SK-N-SH (cell line): ENCODE measurements around the gene PSMF1. TPM values are rescaled to one million over a fixed set of nuclear protein-coding genes. Genes with fewer than 3 reads are reported as not detected.

Source experiments
- CTCF ChIA-PET: fragments of 300-600, 350-600 bp; formaldehyde crosslinking; extraction: SDS; loops from one replicate; lab custom pipeline; 2021; lab: Yijun Ruan, JAX
- POLR2A ChIA-PET: fragments of 350-600 bp; sonication (Branson Sonifier 250); formaldehyde crosslinking; extraction: SDS; loops from one replicate; lab custom pipeline; 2020; ENCODE audit warnings: antibody characterized with exemption, inconsistent platforms; lab: Yijun Ruan, JAX
- DNase-seq: peaks from one replicate; pipeline ENCODE4 v3.0.0; 2012
- H2AFZ ChIP-seq: fragments of 200-600 bp; sonication (generic); 2 replicates; pipeline ENCODE4 v1.8.1; 2016; ENCODE audit warnings: antibody characterized with exemption, mild to moderate bottlenecking, low read depth
- H3F3A ChIP-seq: fragments of 200-600 bp; sonication (generic); replicated peaks from 2 replicates; pipeline ENCODE3; 2016; ENCODE audit warnings: antibody characterized with exemption, mild to moderate bottlenecking; ENCODE audit not compliant: insufficient read depth
- H3K27ac ChIP-seq, 2 experiments: fragments of 200-500 bp in 1 of 2; fragments of 200-600 bp in 1 of 2; sonication (Bioruptor generic) in 1 of 2; sonication (generic), shearing (Covaris generic) in 1 of 2; 2 replicates each; pipeline versions ENCODE4 v1.5.1 to v1.6.1; 2014 to 2016; ENCODE audit warnings: low read depth in 2 of 2, inconsistent platforms in 1 of 2, low read length in 1 of 2, mild to moderate bottlenecking in 1 of 2, mixed read lengths in 1 of 2
- H3K27me3 ChIP-seq: fragments of 200-600 bp; sonication (generic), shearing (Covaris generic); 2 replicates; pipeline ENCODE4 v1.6.1; 2016; ENCODE audit warnings: mixed run types; ENCODE audit not compliant: insufficient read depth
- H3K36me3 ChIP-seq, 2 experiments: fragments of 200-500 bp in 1 of 2; fragments of 200-600 bp in 1 of 2; sonication (Bioruptor generic) in 1 of 2; sonication (generic) in 1 of 2; replicated peaks in 1 of 2; 2 replicates each; pipeline versions ENCODE3 to v1.5.1; 2014 to 2016; ENCODE audit warnings: low read length in 1 of 2, mild to moderate bottlenecking in 1 of 2; ENCODE audit not compliant: insufficient read depth in 2 of 2, control insufficient read depth in 1 of 2
- H3K4me1 ChIP-seq, 2 experiments: fragments of 200-500 bp in 1 of 2; fragments of 200-600 bp in 1 of 2; sonication (Bioruptor generic) in 1 of 2; sonication (generic), shearing (Covaris generic) in 1 of 2; 2 replicates each; pipeline versions ENCODE4 v1.5.1 to v1.6.1; 2014 to 2016; ENCODE audit warnings: low read depth in 1 of 2, low read length in 1 of 2, mixed run types in 1 of 2; ENCODE audit not compliant: insufficient read depth in 2 of 2, control insufficient read depth in 1 of 2
- H3K4me2 ChIP-seq: fragments of 200-600 bp; sonication (generic), shearing (Covaris generic); 2 replicates; pipeline ENCODE4 v1.6.1; 2017; ENCODE audit warnings: mixed run types
- H3K4me3 ChIP-seq, 2 experiments: fragments of 200-500 bp in 1 of 2; fragments of 200-600 bp in 1 of 2; sonication (Bioruptor generic) in 1 of 2; sonication (generic), shearing (Covaris generic) in 1 of 2; 2 replicates each; pipeline versions ENCODE4 v1.5.1 to v1.8.1; 2014 to 2016; ENCODE audit warnings: low read depth in 2 of 2, inconsistent platforms in 1 of 2, low read length in 1 of 2, mild to moderate bottlenecking in 1 of 2, mixed read lengths in 1 of 2, moderate library complexity in 1 of 2
- H3K79me2 ChIP-seq: fragments of 200-600 bp; sonication (generic); 2 replicates; pipeline ENCODE4 v1.8.1; 2017; ENCODE audit warnings: mild to moderate bottlenecking; ENCODE audit not compliant: insufficient read depth
- H3K9ac ChIP-seq: fragments of 200-600 bp; sonication (generic); 2 replicates; pipeline ENCODE4 v1.6.1; 2017; ENCODE audit warnings: mixed run types
- H3K9me2 ChIP-seq: fragments of 200-600 bp; sonication (generic); 2 replicates; pipeline ENCODE4 v1.6.1; 2017; ENCODE audit warnings: mixed run types
- H3K9me3 ChIP-seq: fragments of 200-600 bp; sonication (generic); 2 replicates; pipeline ENCODE4 v1.6.1; 2017; ENCODE audit warnings: mixed run types, mild to moderate bottlenecking, moderate library complexity
- H4K20me1 ChIP-seq: fragments of 200-600 bp; sonication (generic); 2 replicates; pipeline ENCODE4 v1.6.1; 2017; ENCODE audit warnings: mild to moderate bottlenecking, mixed run types; ENCODE audit not compliant: insufficient read depth
- EZH2phosphoT487 ChIP-seq: fragments of 200-600 bp; sonication (generic); IDR thresholded peaks from 2 replicates; pipeline ENCODE4 v1.6.1; 2017; ENCODE audit warnings: low read depth, mixed run types, mild to moderate bottlenecking, antibody characterized with exemption, moderate library complexity, borderline replicate concordance
- GABPA ChIP-seq: IDR thresholded peaks from 2 replicates; pipeline ENCODE4 v1.4.0; 2012; ENCODE audit warnings: low read depth, mild to moderate bottlenecking
- IRF3 ChIP-seq: fragments of 150-350 bp; IDR thresholded peaks from 2 replicates; pipeline ENCODE4 v1.6.1; 2016; ENCODE audit warnings: mild to moderate bottlenecking, low read depth, low read length
- JUND ChIP-seq: IDR thresholded peaks from 2 replicates; pipeline ENCODE4 v1.4.0; 2012
- MXI1 ChIP-seq: IDR thresholded peaks from 2 replicates; pipeline ENCODE4 v1.6.1; 2012; ENCODE audit warnings: mild to moderate bottlenecking, low read depth, low read length, improper control_type of control experiment
- RCOR1 ChIP-seq: fragments of 150-350 bp; IDR thresholded peaks from 2 replicates; pipeline ENCODE4 v1.6.1; 2017; ENCODE audit warnings: antibody characterized with exemption, low read length
- SIN3A ChIP-seq: IDR thresholded peaks from 2 replicates; pipeline ENCODE4 v1.6.1; 2012; ENCODE audit warnings: low read depth, mild to moderate bottlenecking, low read length, moderate library complexity, borderline replicate concordance
- TAF1 ChIP-seq: IDR thresholded peaks from 2 replicates; pipeline ENCODE4 v1.6.1; 2012; ENCODE audit warnings: low read depth, mild to moderate bottlenecking, low read length, moderate library complexity, borderline replicate concordance
- TCF12 ChIP-seq: IDR thresholded peaks from 2 replicates; pipeline ENCODE4 v1.4.0; 2012
- USF1 ChIP-seq: IDR thresholded peaks from 2 replicates; pipeline ENCODE4 v1.4.0; 2012; ENCODE audit warnings: low read depth, borderline replicate concordance
- USF2 ChIP-seq: fragments of 150-350 bp; IDR thresholded peaks from 2 replicates; pipeline ENCODE4 v1.6.1; 2017; ENCODE audit warnings: antibody characterized with exemption, low read length, low read depth, borderline replicate concordance
- WGBS: methylation state at CpG from one replicate; pipeline ENCODE4 v1.1.6; 2017; ENCODE audit warnings: low lambda C conversion rate; 5-methylcytosine and 5-hydroxymethylcytosine counted together
- polyA plus RNA-seq, 3 experiments: library from polyadenylated mRNA; depleted of rRNA; stranded (reverse); fragments of >200 nt; gene quantifications; 2 replicates each; pipeline ENCODE4 v1.2.3, GENCODE V29; 2012
- TF ChIP-seq, protein P1 (sequence below): fragments of 200-600 bp; sonication (generic); IDR thresholded peaks from 2 replicates; pipeline ENCODE4 v1.6.1; 2017; ENCODE audit warnings: antibody characterized with exemption, mild to moderate bottlenecking, moderate library complexity
- TF ChIP-seq, protein P2 (sequence below): IDR thresholded peaks from 2 replicates; pipeline ENCODE4; 2012

PSMF1 gene
- polyA plus RNA-seq, 1 of the 3 experiments (the other 2 are of a cell fraction), result 103 TPM

DNA sequence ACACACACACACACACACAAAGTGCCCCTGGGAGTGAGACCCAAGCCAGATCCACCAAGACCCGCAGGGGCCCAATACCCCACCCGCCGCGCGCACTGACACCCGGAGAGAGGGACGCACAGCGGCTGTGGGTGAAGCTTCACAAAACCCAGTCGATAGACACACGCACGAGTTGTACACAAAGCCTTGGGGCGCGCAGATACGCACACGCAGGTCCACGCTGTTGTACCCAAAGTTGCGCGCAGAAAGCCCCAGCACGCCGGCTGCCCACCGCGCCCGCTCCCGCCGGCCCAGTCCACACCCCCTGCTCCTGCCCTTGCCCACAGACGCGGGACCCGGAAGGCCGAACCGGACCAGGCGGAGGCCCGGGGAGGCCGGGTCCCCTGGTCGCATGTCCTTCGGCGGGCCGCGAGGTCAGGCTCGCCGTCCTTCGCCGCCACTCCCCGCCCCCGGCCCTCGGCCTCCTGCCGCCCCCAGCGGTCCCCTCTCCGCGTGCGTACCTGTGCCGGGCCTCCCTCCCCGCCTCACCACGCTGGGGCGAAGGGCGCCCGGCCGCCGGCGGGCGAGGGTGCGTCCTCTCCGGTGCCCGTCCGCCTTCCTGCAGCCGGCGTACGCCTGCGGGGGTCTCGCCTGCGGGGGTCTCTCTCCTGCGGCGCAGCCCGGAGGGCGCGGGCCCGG lies 66.4 kb downstream of the PSMF1 start, which contains the start of gene TMEM74B:
TSS of gene TMEM74B (minus strand) at position 344 of the 678 bp plus-strand sequence. CDS start 1,180 bp downstream, outside the sequence.
- CTCF ChIA-PET, result interaction anchor here (0.6 to 4.9 kb wide), 16 partner anchors 8 to 366 kb away, joined by 3 to 33 read pairs (median 6); partner anchors contain the start of gene NSFL1C
- TF ChIP-seq USF1, result no peak
- TF ChIP-seq USF2, result no peak
- TF ChIP-seq, protein P1, sequence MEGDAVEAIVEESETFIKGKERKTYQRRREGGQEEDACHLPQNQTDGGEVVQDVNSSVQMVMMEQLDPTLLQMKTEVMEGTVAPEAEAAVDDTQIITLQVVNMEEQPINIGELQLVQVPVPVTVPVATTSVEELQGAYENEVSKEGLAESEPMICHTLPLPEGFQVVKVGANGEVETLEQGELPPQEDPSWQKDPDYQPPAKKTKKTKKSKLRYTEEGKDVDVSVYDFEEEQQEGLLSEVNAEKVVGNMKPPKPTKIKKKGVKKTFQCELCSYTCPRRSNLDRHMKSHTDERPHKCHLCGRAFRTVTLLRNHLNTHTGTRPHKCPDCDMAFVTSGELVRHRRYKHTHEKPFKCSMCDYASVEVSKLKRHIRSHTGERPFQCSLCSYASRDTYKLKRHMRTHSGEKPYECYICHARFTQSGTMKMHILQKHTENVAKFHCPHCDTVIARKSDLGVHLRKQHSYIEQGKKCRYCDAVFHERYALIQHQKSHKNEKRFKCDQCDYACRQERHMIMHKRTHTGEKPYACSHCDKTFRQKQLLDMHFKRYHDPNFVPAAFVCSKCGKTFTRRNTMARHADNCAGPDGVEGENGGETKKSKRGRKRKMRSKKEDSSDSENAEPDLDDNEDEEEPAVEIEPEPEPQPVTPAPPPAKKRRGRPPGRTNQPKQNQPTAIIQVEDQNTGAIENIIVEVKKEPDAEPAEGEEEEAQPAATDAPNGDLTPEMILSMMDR, result no peak
- no peak for TF ChIP-seq SIN3A
- TF ChIP-seq EZH2phosphoT487, result no peak
- TF ChIP-seq, protein P2, sequence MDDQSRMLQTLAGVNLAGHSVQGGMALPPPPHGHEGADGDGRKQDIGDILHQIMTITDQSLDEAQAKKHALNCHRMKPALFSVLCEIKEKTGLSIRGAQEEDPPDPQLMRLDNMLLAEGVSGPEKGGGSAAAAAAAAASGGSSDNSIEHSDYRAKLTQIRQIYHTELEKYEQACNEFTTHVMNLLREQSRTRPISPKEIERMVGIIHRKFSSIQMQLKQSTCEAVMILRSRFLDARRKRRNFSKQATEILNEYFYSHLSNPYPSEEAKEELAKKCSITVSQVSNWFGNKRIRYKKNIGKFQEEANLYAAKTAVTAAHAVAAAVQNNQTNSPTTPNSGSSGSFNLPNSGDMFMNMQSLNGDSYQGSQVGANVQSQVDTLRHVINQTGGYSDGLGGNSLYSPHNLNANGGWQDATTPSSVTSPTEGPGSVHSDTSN, result no peak
- no peak for TF ChIP-seq RCOR1
- no peak for TF ChIP-seq TCF12
- TF ChIP-seq IRF3, result no peak
- TF ChIP-seq MXI1, result no peak
- TF ChIP-seq TAF1, result no peak
- no peak for TF ChIP-seq GABPA
- no peak for TF ChIP-seq JUND
- peak; percentile 79 for DNase-seq
- Histone ChIP-seq H3K4me2 (peak within 1 kb of the TSS; percentile 74; the same call in 1 of the 2 replicates), H3K27ac (no peak within 1 kb of the TSS), H3K36me3 (no peaks in the 10 kb centered on the region), H3K27me3 (no peaks in the 10 kb centered on the region), H3K9me3 (no peaks in the 10 kb centered on the region), H3K9me2 (no peaks in the 10 kb centered on the region), H3K4me1 (peaks cover 0 to 3% of the 10 kb centered on the region in 2 experiments; a peak in 1 of 4 replicates), H3F3A (no peaks in the 10 kb centered on the region), H2AFZ (no peak within 1 kb of the TSS), H4K20me1 (no peaks in the 10 kb centered on the region), H3K4me3 (peak within 1 kb of the TSS; percentile 48 to 50; a peak in 3 of 4 replicates), H3K79me2 (no peaks in the 10 kb centered on the region), H3K9ac (no peak within 1 kb of the TSS)
- POLR2A ChIA-PET, result interaction anchor here (1.6 kb wide), 1 partner anchor 11 kb away, joined by 3 read pairs; no protein-coding TSS in a partner anchor
- 36% methylated on average over 15 of the region's 76 CpGs for WGBS
